GM12878 (cell line): ENCODE results near the gene ZC3H8. TPM values are rescaled to one million over a fixed set of nuclear protein-coding genes. Genes with fewer than 3 reads are reported as not detected.
"Not testable (repeated sequence)": the region's sequence is repeated elsewhere in the genome, so short reads cannot be mapped to it uniquely, and the experiment has no call there.

Experiments used
- ATAC-seq: fragments of 200-7000 bp; cut with Tn5 transposase; 3 replicates; pipeline ENCODE4 v1.9.1; 2020; ENCODE audit warnings: mild to moderate bottlenecking, moderate library complexity
- BruUV-seq: library from RNA; stranded (reverse); fragments of 400-500 nt; replicated peaks from 2 replicates; lab custom pipeline; 2021; lab: Mats Ljungman, UMichigan
- CTCF ChIA-PET: fragments of 300-600 bp; sonication (Branson Sonifier 250); formaldehyde crosslinking; extraction: SDS; loops from one replicate; lab custom pipeline; 2021; ENCODE audit warnings: inconsistent platforms; lab: Yijun Ruan, JAX
- POLR2A ChIA-PET: fragments of 350-600 bp; formaldehyde crosslinking; extraction: SDS; loops from one replicate; lab custom pipeline; 2021; ENCODE audit warnings: inconsistent platforms; lab: Charles Lee
- RAD21 ChIA-PET: fragments of 300-600 bp; sonication (Branson Sonifier 250); formaldehyde crosslinking; loops from one replicate; lab custom pipeline; 2023; ENCODE audit warnings: antibody characterized with exemption; ENCODE audit not compliant: unreplicated experiment; lab: Charles Lee
- SMC1A ChIA-PET: fragments of 300-600 bp; sonication (Branson Sonifier 250); formaldehyde crosslinking; loops from one replicate; lab custom pipeline; 2023; ENCODE audit not compliant: unreplicated experiment, uncharacterized antibody; lab: Charles Lee
- DNase-seq: peaks from one replicate; pipeline ENCODE4 v3.0.0-alpha.2; 2011; ENCODE audit warnings: low read depth, low spot score
- FAIRE-seq: peaks from 3 replicates; lab custom pipeline; 2011; peaks lifted over from hg19 to GRCh38; lab: Jason Lieb, UNC
- H2AFZ ChIP-seq: 2 replicates; pipeline ENCODE4 v1.6.0; 2011; ENCODE audit warnings: low read depth, low read length, control low read depth; ENCODE audit not compliant: control insufficient read depth
- H3K27ac ChIP-seq: 2 replicates; pipeline ENCODE4 v1.5.1; 2011; ENCODE audit warnings: control low read depth; ENCODE audit not compliant: control insufficient read depth, insufficient read depth
- H3K27me3 ChIP-seq, 2 experiments: replicated peaks in 1 of 2; 2 replicates each; pipeline versions ENCODE4 v1.6.0 to v1.6.1; 2011; ENCODE audit warnings: low read length in 1 of 2; ENCODE audit not compliant: control insufficient read depth in 2 of 2, insufficient read depth in 2 of 2
- H3K36me3 ChIP-seq, 2 experiments: 2 replicates each; pipeline ENCODE4 v1.5.1; 2011; ENCODE audit warnings: low read length in 1 of 2; ENCODE audit not compliant: control insufficient read depth in 2 of 2, insufficient read depth in 2 of 2
- H3K4me1 ChIP-seq: 2 replicates; pipeline ENCODE4 v1.6.1; 2011; ENCODE audit warnings: mild to moderate bottlenecking, low read length, moderate library complexity, mixed read lengths; ENCODE audit not compliant: control insufficient read depth, insufficient read depth
- H3K4me2 ChIP-seq: 2 replicates; pipeline ENCODE4 v1.6.0; 2011; ENCODE audit warnings: control low read depth; ENCODE audit not compliant: control insufficient read depth, insufficient read depth
- H3K4me3 ChIP-seq: fragments of 200-600 bp; sonication (generic); 2 replicates; pipeline ENCODE4 v1.5.1; 2016
- H3K79me2 ChIP-seq: 2 replicates; pipeline ENCODE4 v1.6.0; 2011; ENCODE audit warnings: low read length; ENCODE audit not compliant: control insufficient read depth, insufficient read depth
- H3K9ac ChIP-seq: 2 replicates; pipeline ENCODE4 v1.8.0; 2011; ENCODE audit warnings: low read length, control low read depth, mixed read lengths; ENCODE audit not compliant: control insufficient read depth, insufficient read depth
- H3K9me3 ChIP-seq: replicated peaks from 3 replicates; pipeline ENCODE4 v1.5.1; 2011; ENCODE audit warnings: mild to moderate bottlenecking, low read length; ENCODE audit not compliant: control insufficient read depth, insufficient read depth
- H4K20me1 ChIP-seq: 2 replicates; pipeline ENCODE4 v1.6.0; 2011; ENCODE audit not compliant: control insufficient read depth, insufficient read depth
- FOXM1 ChIP-seq: IDR thresholded peaks from 2 replicates; pipeline ENCODE4 v1.6.1; 2012; ENCODE audit warnings: low read depth, mild to moderate bottlenecking, inconsistent platforms, low read length, moderate library complexity
- IRF4 ChIP-seq: IDR thresholded peaks from 2 replicates; pipeline ENCODE4 v1.6.1; 2011; ENCODE audit warnings: low read depth, low read length
- LARP7 ChIP-seq: fragments of 450-650 bp; IDR thresholded peaks from 2 replicates; pipeline ENCODE4 v1.6.1; 2017; ENCODE audit warnings: mild to moderate bottlenecking
- WGBS: methylation state at CpG from one replicate; pipeline ENCODE4 v1.1.6; 2016; ENCODE audit warnings: low lambda C conversion rate; ENCODE audit not compliant: insufficient replicate concordance, insufficient coverage; ENCODE audit errors: missing lambda C conversion rate; 5-methylcytosine and 5-hydroxymethylcytosine counted together
- in situ Hi-C: fragments of 300-500 bp; cut with MboI; formaldehyde crosslinking; loops from 9 replicates; pipeline ENCODE4 v1.14.3; 2018; ENCODE audit warnings: mixed read lengths
- intact Hi-C: fragments of 100-400 bp; cut with micrococcal nuclease; formaldehyde crosslinking; loops from one replicate; pipeline ENCODE4 v1.14.2; 2022; ENCODE audit not compliant: unreplicated experiment
- polyA plus RNA-seq, 11 experiments: library from polyadenylated mRNA; depleted of rRNA in 4 of 11; unstranded in 6 of 11; stranded (reverse) in 5 of 11; fragments of >200 nt; fragmentation: Nextera tagmentation in 4 of 11; fragmentation: Illumina TruSeq in 1 of 11; extraction: Ambion mirVana in 4 of 11; extraction: Trizol in 1 of 11; gene quantifications; 1 replicate in 1 of 11; 2 replicates in 10 of 11; pipeline versions ENCODE4 v1.2.1 to v1.2.3, GENCODE V29; 2011 to 2016; ENCODE audit warnings: inconsistent platforms in 2 of 11, missing spikeins in 2 of 11, low read depth in 1 of 11
- total RNA-seq, 4 experiments: library from RNA; depleted of rRNA in 3 of 4; stranded (reverse); fragments of >200 nt in 3 of 4; fragmentation: Illumina TruSeq in 1 of 4; extraction: Trizol in 1 of 4; gene quantifications; 2 replicates each; pipeline versions ENCODE4 v1.2.1 to v1.2.3, GENCODE V29; 2013 to 2021
- TF ChIP-seq, protein P1 (sequence below): IDR thresholded peaks from 2 replicates; pipeline ENCODE4 v1.6.1; 2011; ENCODE audit warnings: mild to moderate bottlenecking, low read depth, low read length, moderate library complexity; ENCODE audit not compliant: insufficient replicate concordance
- TF ChIP-seq, protein P2 (sequence below): fragments of 150-350 bp; IDR thresholded peaks from 2 replicates; pipeline ENCODE4 v1.6.1; 2016; ENCODE audit warnings: low read depth, low read length

Gene ZC3H8
- total and polyA plus RNA-seq, 10 of the 15 experiments (the other 5 are each of a cell fraction or from before 2014, with no cell fraction given) = 9.9 to 28.4 (median 19.5) TPM

DNA sequence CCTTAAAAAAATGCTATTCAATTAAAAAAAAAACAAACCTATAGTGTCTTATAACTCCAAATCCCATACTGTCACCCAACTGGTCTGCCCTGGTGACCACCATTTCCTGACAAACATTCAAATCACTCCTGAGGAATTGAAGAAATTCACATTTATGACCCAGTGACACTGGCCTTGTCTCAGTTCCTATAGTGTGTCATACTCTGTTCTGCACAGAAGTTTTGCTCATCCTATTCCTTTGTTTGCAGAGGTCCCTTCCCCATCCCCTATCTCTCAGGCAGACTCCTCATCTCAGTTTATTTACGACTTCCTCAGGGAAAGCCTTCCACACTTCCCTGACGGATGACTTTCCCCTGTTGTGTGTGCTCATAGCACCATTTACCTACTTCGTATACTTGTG, 35.2 kb upstream of the ZC3H8 start:
- no peak overlapping the region for H3K4me3 ChIP-seq
- intact Hi-C loops = no loop called here
- H3K36me3 ChIP-seq = no peaks in the 10 kb centered on the region
- DNase-seq (no peak), ATAC-seq (no peak)
- BruUV-seq = no TSS peak
- H4K20me1 ChIP-seq = no peaks in the 10 kb centered on the region
- H3K9ac ChIP-seq = no peak overlapping the region
- ChIA-PET RAD21 (no interaction called here), POLR2A (no interaction called here), SMC1A (no interaction called here), CTCF (interaction anchor here (1.6 kb wide), 1 partner anchor 31 kb away, joined by 5 read pairs; no protein-coding TSS in a partner anchor)
- H3K27ac ChIP-seq = no peak overlapping the region
- 58% methylated on average over 3 of the region's 3 CpGs for WGBS
- TF ChIP-seq LARP7 (no peak), FOXM1 (no peak), IRF4 (no peak)
- TF ChIP-seq, protein P1, sequence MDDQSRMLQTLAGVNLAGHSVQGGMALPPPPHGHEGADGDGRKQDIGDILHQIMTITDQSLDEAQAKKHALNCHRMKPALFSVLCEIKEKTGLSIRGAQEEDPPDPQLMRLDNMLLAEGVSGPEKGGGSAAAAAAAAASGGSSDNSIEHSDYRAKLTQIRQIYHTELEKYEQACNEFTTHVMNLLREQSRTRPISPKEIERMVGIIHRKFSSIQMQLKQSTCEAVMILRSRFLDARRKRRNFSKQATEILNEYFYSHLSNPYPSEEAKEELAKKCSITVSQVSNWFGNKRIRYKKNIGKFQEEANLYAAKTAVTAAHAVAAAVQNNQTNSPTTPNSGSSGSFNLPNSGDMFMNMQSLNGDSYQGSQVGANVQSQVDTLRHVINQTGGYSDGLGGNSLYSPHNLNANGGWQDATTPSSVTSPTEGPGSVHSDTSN = no peak
- TF ChIP-seq, protein P2, sequence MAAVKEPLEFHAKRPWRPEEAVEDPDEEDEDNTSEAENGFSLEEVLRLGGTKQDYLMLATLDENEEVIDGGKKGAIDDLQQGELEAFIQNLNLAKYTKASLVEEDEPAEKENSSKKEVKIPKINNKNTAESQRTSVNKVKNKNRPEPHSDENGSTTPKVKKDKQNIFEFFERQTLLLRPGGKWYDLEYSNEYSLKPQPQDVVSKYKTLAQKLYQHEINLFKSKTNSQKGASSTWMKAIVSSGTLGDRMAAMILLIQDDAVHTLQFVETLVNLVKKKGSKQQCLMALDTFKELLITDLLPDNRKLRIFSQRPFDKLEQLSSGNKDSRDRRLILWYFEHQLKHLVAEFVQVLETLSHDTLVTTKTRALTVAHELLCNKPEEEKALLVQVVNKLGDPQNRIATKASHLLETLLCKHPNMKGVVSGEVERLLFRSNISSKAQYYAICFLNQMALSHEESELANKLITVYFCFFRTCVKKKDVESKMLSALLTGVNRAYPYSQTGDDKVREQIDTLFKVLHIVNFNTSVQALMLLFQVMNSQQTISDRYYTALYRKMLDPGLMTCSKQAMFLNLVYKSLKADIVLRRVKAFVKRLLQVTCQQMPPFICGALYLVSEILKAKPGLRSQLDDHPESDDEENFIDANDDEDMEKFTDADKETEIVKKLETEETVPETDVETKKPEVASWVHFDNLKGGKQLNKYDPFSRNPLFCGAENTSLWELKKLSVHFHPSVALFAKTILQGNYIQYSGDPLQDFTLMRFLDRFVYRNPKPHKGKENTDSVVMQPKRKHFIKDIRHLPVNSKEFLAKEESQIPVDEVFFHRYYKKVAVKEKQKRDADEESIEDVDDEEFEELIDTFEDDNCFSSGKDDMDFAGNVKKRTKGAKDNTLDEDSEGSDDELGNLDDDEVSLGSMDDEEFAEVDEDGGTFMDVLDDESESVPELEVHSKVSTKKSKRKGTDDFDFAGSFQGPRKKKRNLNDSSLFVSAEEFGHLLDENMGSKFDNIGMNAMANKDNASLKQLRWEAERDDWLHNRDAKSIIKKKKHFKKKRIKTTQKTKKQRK = no peak
- TF ChIP-seq, all 136 proteins: peak for 0
- Histone ChIP-seq H3K4me1 (no peaks in the 10 kb centered on the region), H3K79me2 (no peaks in the 10 kb centered on the region), H3K9me3 (no peaks in the 10 kb centered on the region), H2AFZ (no peak overlapping the region), H3K4me2 (no peak overlapping the region), H3K27me3 (no peaks in the 10 kb centered on the region)
- FAIRE-seq = no peak
- in situ Hi-C loops = no loop called here

DNA sequence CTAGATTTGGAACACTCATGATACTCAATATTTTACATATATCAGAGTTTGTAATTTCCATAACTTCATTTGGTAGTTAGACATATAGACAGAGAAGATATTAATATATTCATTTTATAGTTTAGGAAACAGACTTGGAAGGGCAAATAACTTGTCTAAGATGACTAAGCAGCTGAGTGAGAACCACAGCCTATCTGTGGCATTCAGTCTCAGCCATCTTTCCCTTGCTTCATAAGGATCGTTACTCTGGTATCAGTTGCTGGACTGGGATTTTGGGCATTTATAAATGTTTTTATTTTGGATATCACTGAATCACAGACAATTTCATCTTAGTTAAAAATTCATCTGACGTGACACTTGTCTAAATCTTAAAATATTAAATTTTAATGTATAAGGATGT, 28.7 kb upstream of the ZC3H8 start:
- RAD21 ChIA-PET, in situ Hi-C loops, SMC1A ChIA-PET, H4K20me1 ChIP-seq, ATAC-seq, H3K4me3 ChIP-seq, DNase-seq, H3K27ac ChIP-seq, H3K4me2 ChIP-seq, H3K9ac ChIP-seq, H3K4me1 ChIP-seq, BruUV-seq, H3K27me3 ChIP-seq, intact Hi-C loops, H3K79me2 ChIP-seq, H3K9me3 ChIP-seq, FAIRE-seq, H2AFZ ChIP-seq, H3K36me3 ChIP-seq, POLR2A ChIA-PET: not testable (repeated sequence)
- CTCF ChIA-PET = interaction anchor here (0.7 kb wide), 1 partner anchor 30 kb away, joined by 3 read pairs; no protein-coding TSS in a partner anchor
- 94% methylated on average over 2 of the region's 2 CpGs for WGBS

DNA sequence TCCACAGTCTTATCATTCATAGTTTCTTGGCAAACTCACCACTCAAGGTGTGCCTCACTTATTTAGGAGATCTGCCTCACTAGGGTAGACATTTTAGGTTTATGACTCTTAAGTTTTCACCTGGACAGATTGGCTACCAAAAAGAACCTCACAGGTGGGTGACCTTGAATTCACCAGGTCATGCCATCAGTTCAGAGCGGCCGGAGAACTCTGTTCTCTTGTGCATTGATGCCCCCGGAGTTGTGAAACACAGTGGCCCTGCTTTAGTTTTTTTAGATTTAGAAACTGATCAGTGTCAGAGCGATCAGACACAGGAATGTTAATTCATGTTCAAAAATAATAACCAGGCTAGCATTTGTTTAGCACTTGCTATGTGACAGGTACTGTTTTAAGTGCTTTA, 27.2 kb upstream of the ZC3H8 start:
- RAD21 ChIA-PET, H4K20me1 ChIP-seq, ATAC-seq, H3K79me2 ChIP-seq, H3K9me3 ChIP-seq, CTCF ChIA-PET, POLR2A ChIA-PET, BruUV-seq, FAIRE-seq, SMC1A ChIA-PET, H3K36me3 ChIP-seq, H2AFZ ChIP-seq, H3K4me1 ChIP-seq, H3K9ac ChIP-seq, intact Hi-C loops, H3K4me2 ChIP-seq, H3K27ac ChIP-seq, DNase-seq, in situ Hi-C loops, H3K27me3 ChIP-seq, H3K4me3 ChIP-seq: not testable (repeated sequence)
- 95% methylated on average over 4 of the region's 4 CpGs for WGBS
